Activated CD4-positive, alpha-beta memory T cell treated with anti-CD3 and anti-CD28 coated beads for 36 hours (primary cell): ENCODE data around the gene FGR. TPM values are rescaled to one million over a fixed set of nuclear protein-coding genes. Genes with fewer than 3 reads are reported as not detected.

Experiments
- CTCF ChIA-PET: fragments of 350-600 bp; sonication (Branson Sonifier 250); formaldehyde crosslinking; loops from one replicate; lab custom pipeline; 2021; ENCODE audit warnings: antibody characterized with exemption, inconsistent platforms; lab: Charles Lee
- POLR2A ChIA-PET: fragments of 350-600 bp; sonication (Branson Sonifier 250); formaldehyde crosslinking; loops from one replicate; lab custom pipeline; 2021; ENCODE audit warnings: antibody characterized with exemption; lab: Charles Lee
- DNase-seq: peaks from one replicate; pipeline ENCODE4 v3.0.0-alpha.2; 2020
- H3K27ac Mint-ChIP-seq: one replicate; pipeline ENCODE4 v1.8.0; 2021; ENCODE audit warnings: mixed read lengths
- H3K27me3 Mint-ChIP-seq: one replicate; pipeline ENCODE4 v1.8.0; 2021; ENCODE audit warnings: mixed read lengths
- H3K36me3 Mint-ChIP-seq: one replicate; pipeline ENCODE4 v1.8.0; 2021; ENCODE audit warnings: mixed read lengths
- H3K4me1 Mint-ChIP-seq: one replicate; pipeline ENCODE4 v1.8.0; 2021; ENCODE audit warnings: low read depth, mixed read lengths
- H3K4me3 Mint-ChIP-seq: one replicate; pipeline ENCODE4 v1.8.0; 2021; ENCODE audit warnings: mild to moderate bottlenecking, mixed read lengths
- H3K9me3 Mint-ChIP-seq: one replicate; pipeline ENCODE4 v1.8.0; 2021; ENCODE audit warnings: mixed read lengths
- intact Hi-C: fragments of 100-400 bp; cut with micrococcal nuclease; formaldehyde crosslinking; loops from one replicate; pipeline ENCODE4 v1.15.1; 2023
- total RNA-seq, 2 experiments: library from RNA; stranded (reverse); gene quantifications; one replicate each; pipeline ENCODE4 v1.2.3, GENCODE V29; 2021

The FGR gene
- total RNA-seq, 2 experiments from 2014 or later: 0.24 to 0.27 TPM

- CTCF ChIA-PET: interaction anchor here (0.6 to 4.5 kb wide), 61 partner anchors 7 to 1208 kb away, joined by 3 to 55 read pairs (median 4); partner anchors contain the start of genes AHDC1, FAM76A, PPP1R8 and STX12
- H3K27me3 Mint-ChIP-seq: no peaks in the 10 kb centered on the region
- peak overlapping the region; percentile 74 for H3K4me3 Mint-ChIP-seq
- H3K27ac Mint-ChIP-seq: no peak overlapping the region
- DNase-seq: peak; percentile 91
- POLR2A ChIA-PET: interaction anchor here (0.8 kb wide), 1 partner anchor 162 kb away, joined by 5 read pairs; the partner anchor contains the start of gene PPP1R8
- H3K4me1 Mint-ChIP-seq: peaks cover 29% of the 10 kb centered on the region
- intact Hi-C loops: loop anchor here (1.0 kb wide), 1 partner anchor 163 kb away; no protein-coding TSS in a partner anchor
- no peaks in the 10 kb centered on the region for H3K36me3 Mint-ChIP-seq
- H3K9me3 Mint-ChIP-seq: no peaks in the 10 kb centered on the region
Observed at GRCh38 chr1:27668808-27669723, 34.1 kb upstream of the FGR start.

- CTCF ChIA-PET: interaction anchor here (1.0 to 8.1 kb wide), 6 partner anchors 14 to 112 kb away, joined by 3 to 59 read pairs (median 14); partner anchors contain the start of gene AHDC1
- intact Hi-C loops: no loop called here
- no peak overlapping the region for H3K4me3 Mint-ChIP-seq
- H3K36me3 Mint-ChIP-seq: no peaks in the 10 kb centered on the region
- no peak for DNase-seq
- POLR2A ChIA-PET: no interaction called here
- H3K9me3 Mint-ChIP-seq: no peaks in the 10 kb centered on the region
- H3K27me3 Mint-ChIP-seq: no peaks in the 10 kb centered on the region
- H3K4me1 Mint-ChIP-seq: peaks cover 30% of the 10 kb centered on the region
- H3K27ac Mint-ChIP-seq: no peak overlapping the region
Observed at GRCh38 chr1:27668121-27668807, 33.3 kb upstream of the FGR start.

GRCh38 chr1:27666791-27667254 lies 31.8 kb upstream of the FGR start:
- Mint-ChIP-seq H3K4me1 (peaks cover 36% of the 10 kb centered on the region), H3K27ac (no peak overlapping the region), H3K4me3 (no peak overlapping the region), H3K27me3 (no peaks in the 10 kb centered on the region), H3K9me3 (no peaks in the 10 kb centered on the region), H3K36me3 (no peaks in the 10 kb centered on the region)
- no peak for DNase-seq
- intact Hi-C loops: no loop called here
- ChIA-PET CTCF (interaction anchor here (1.4 to 8.1 kb wide), 2 partner anchors 110 to 370 kb away, joined by 3 to 59 read pairs; no protein-coding TSS in a partner anchor), POLR2A (no interaction called here)

GRCh38 chr1:27666294-27666693 lies 31.3 kb upstream of the FGR start:
- Mint-ChIP-seq H3K36me3 (no peaks in the 10 kb centered on the region), H3K27ac (no peak overlapping the region), H3K4me1 (peaks cover 37% of the 10 kb centered on the region), H3K4me3 (no peak overlapping the region), H3K9me3 (no peaks in the 10 kb centered on the region), H3K27me3 (no peaks in the 10 kb centered on the region)
- no peak for DNase-seq
- CTCF ChIA-PET: interaction anchor here (1.4 to 8.1 kb wide), 3 partner anchors 60 to 370 kb away, joined by 3 to 312 read pairs (median 59); partner anchors contain the start of gene AHDC1
- POLR2A ChIA-PET: no interaction called here
- intact Hi-C loops: no loop called here

- Mint-ChIP-seq H3K4me1 (peaks cover 37% of the 10 kb centered on the region), H3K27ac (no peak overlapping the region), H3K27me3 (no peaks in the 10 kb centered on the region), H3K36me3 (no peaks in the 10 kb centered on the region), H3K9me3 (no peaks in the 10 kb centered on the region), H3K4me3 (no peak overlapping the region)
- no peak for DNase-seq
- intact Hi-C loops: no loop called here
- CTCF ChIA-PET: interaction anchor here (1.2 to 8.1 kb wide), 3 partner anchors 22 to 109 kb away, joined by 5 to 312 read pairs (median 59); partner anchors contain the start of gene AHDC1
- POLR2A ChIA-PET: no interaction called here
Observed at GRCh38 chr1:27665016-27665651, 30.1 kb upstream of the FGR start.

- no peaks in the 10 kb centered on the region for H3K36me3 Mint-ChIP-seq
- DNase-seq: no peak
- H3K27me3 Mint-ChIP-seq: no peaks in the 10 kb centered on the region
- no peak overlapping the region for H3K27ac Mint-ChIP-seq
- ChIA-PET CTCF (interaction anchor here (0.9 to 8.1 kb wide), 9 partner anchors 6 to 368 kb away, joined by 3 to 312 read pairs (median 6); partner anchors contain the start of genes AHDC1 and IFI6), POLR2A (interaction anchor here (1.6 kb wide), 1 partner anchor 143 kb away, joined by 4 read pairs; no protein-coding TSS in a partner anchor)
- peaks cover 37% of the 10 kb centered on the region for H3K4me1 Mint-ChIP-seq
- no peak overlapping the region for H3K4me3 Mint-ChIP-seq
- H3K9me3 Mint-ChIP-seq: no peaks in the 10 kb centered on the region
- intact Hi-C loops: no loop called here
Observed at GRCh38 chr1:27664291-27664690, 29.3 kb upstream of the FGR start.

- POLR2A ChIA-PET: interaction anchor here (0.5 to 1.9 kb wide), 16 partner anchors 9 to 173 kb away, joined by 3 to 8 read pairs (median 4); partner anchors contain the start of genes AHDC1, IFI6 and STX12
- peak; percentile 94 for DNase-seq
- Mint-ChIP-seq H3K4me3 (peak overlapping the region; percentile 67), H3K9me3 (no peaks in the 10 kb centered on the region), H3K27ac (peak overlapping the region; percentile 99), H3K4me1 (peaks cover 44% of the 10 kb centered on the region), H3K27me3 (no peaks in the 10 kb centered on the region), H3K36me3 (no peaks in the 10 kb centered on the region)
- CTCF ChIA-PET: interaction anchor here (0.6 to 8.1 kb wide), 44 partner anchors 8 to 573 kb away, joined by 3 to 312 read pairs (median 5); partner anchors contain the start of genes AHDC1, ATP5IF1, FAM76A and IFI6
- intact Hi-C loops: loop anchor here (1.0 to 2.0 kb wide), 7 partner anchors 18 to 270 kb away; partner anchors contain the start of genes GPR3 and WASF2
Observed at GRCh38 chr1:27662707-27663393, 27.9 kb upstream of the FGR start.

GRCh38 chr1:27662261-27662660 lies 27.3 kb upstream of the FGR start:
- ChIA-PET CTCF (interaction anchor here (0.9 to 8.1 kb wide), 28 partner anchors 8 to 574 kb away, joined by 3 to 312 read pairs (median 6); partner anchors contain the start of genes AHDC1, ATP5IF1, FAM76A and IFI6), POLR2A (interaction anchor here (0.9 to 1.9 kb wide), 6 partner anchors 9 to 111 kb away, joined by 3 to 8 read pairs (median 4); partner anchors contain the start of genes IFI6 and STX12)
- no peaks in the 10 kb centered on the region for H3K9me3 Mint-ChIP-seq
- intact Hi-C loops: loop anchor here (2.0 kb wide), 4 partner anchors 17 to 269 kb away; partner anchors contain the start of genes GPR3 and WASF2
- H3K27me3 Mint-ChIP-seq: no peaks in the 10 kb centered on the region
- peak overlapping the region; percentile 99 for H3K27ac Mint-ChIP-seq
- H3K4me1 Mint-ChIP-seq: peaks cover 44% of the 10 kb centered on the region
- no peak for DNase-seq
- H3K36me3 Mint-ChIP-seq: no peaks in the 10 kb centered on the region
- H3K4me3 Mint-ChIP-seq: peak overlapping the region; percentile 67

- no peaks in the 10 kb centered on the region for H3K9me3 Mint-ChIP-seq
- H3K4me3 Mint-ChIP-seq: no peak overlapping the region
- ChIA-PET CTCF (interaction anchor here (1.2 to 8.1 kb wide), 13 partner anchors 9 to 574 kb away, joined by 3 to 312 read pairs (median 14); partner anchors contain the start of genes AHDC1, ATP5IF1, FAM76A and IFI6), POLR2A (interaction anchor here (0.9 to 1.9 kb wide), 2 partner anchors 10 to 52 kb away, joined by 3 to 8 read pairs; partner anchors contain the start of gene IFI6)
- intact Hi-C loops: loop anchor here (2.0 kb wide), 4 partner anchors 17 to 269 kb away; partner anchors contain the start of genes GPR3 and WASF2
- peaks cover 44% of the 10 kb centered on the region for H3K4me1 Mint-ChIP-seq
- no peaks in the 10 kb centered on the region for H3K27me3 Mint-ChIP-seq
- H3K27ac Mint-ChIP-seq: peak overlapping the region; percentile 60
- H3K36me3 Mint-ChIP-seq: no peaks in the 10 kb centered on the region
- no peak for DNase-seq
Observed at GRCh38 chr1:27661412-27662075, 26.6 kb upstream of the FGR start.
